ENCODE results near the gene OR10H4. TPM values are rescaled to one million over a fixed set of nuclear protein-coding genes. Genes with fewer than 3 reads are reported as not detected.

The OR10H4 gene
- total RNA-seq, 1 donor from 2014 or later: not detected

DNA sequence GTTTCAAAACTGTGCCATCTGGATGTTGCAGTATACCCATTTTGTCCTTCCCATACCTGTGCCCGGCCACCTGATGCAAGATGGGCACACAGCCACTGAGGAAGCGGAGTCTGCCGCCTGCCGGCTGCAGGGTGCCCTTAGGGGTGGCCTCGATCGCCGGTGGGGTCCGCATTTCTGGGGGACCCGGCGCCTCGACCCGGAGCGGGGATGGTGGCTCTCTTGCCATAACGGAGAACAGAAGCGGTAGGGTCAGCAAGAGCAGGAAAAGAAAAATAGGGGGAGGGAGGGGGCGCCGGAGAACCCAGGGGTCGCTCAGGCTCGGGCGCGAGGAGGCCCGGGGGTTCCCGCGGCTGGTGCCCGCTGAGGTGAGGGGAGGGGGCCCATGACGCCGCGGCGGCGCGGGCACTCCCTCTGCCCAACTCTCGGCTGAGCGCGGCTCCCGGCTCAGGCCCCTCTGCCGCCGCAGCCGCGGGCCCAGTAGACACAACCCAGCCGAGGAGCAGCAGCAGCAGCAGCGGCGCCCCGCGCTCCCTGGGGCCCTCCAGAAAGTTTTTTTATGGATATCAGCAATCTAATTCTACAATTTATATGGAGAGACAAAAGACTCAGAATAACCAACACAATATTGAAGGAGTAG is 37.1 kb upstream of the OR10H4 start:
- no peak for DNase-seq (ENCODE audit: low read depth)
- H3K36me3 ChIP-seq (ENCODE audit: control insufficient read depth, insufficient read depth, low read length): no peaks in the 10 kb centered on the region
- H3K4me3 ChIP-seq (ENCODE audit: low read depth, low read length): peak overlapping the region; percentile 4
- H3K27me3 ChIP-seq (ENCODE audit: control insufficient read depth, insufficient read depth, low read length): no peaks in the 10 kb centered on the region
- FAIRE-seq: no peak
- peak; percentile 21 for TF ChIP-seq CTCF (IDR thresholded peaks at IDR 0.05; ENCODE audit: insufficient read depth, low read length, severe bottlenecking)

DNA sequence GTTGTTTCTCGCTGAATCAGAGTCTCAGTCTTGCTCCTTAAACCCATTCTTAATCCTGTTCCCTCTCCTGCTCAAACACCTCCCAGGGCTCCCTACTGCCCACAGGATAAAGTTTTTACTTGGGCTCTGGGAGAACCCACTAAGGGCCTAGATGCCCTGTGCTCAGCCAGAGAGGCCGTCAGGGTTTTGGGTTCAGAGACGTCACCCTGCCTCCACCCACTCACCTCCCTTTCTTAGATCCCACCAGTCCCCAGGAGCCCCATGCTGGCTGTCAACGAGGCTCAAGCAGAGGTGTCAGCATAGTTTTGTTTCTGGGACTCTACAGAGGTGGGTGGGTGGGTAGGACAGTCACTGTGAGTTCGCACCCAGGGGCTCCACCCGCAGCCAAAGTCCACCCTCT is 35.4 kb upstream of the OR10H4 start:
- FAIRE-seq (no peak), DNase-seq (ENCODE audit: low read depth) (no peak)
- TF ChIP-seq CTCF (IDR thresholded peaks at IDR 0.05; ENCODE audit: insufficient read depth, low read length, severe bottlenecking): no peak
- Histone ChIP-seq H3K4me3 (ENCODE audit: low read depth, low read length) (no peak overlapping the region), H3K36me3 (ENCODE audit: control insufficient read depth, insufficient read depth, low read length) (no peaks in the 10 kb centered on the region), H3K27me3 (ENCODE audit: control insufficient read depth, insufficient read depth, low read length) (no peaks in the 10 kb centered on the region)

DNA sequence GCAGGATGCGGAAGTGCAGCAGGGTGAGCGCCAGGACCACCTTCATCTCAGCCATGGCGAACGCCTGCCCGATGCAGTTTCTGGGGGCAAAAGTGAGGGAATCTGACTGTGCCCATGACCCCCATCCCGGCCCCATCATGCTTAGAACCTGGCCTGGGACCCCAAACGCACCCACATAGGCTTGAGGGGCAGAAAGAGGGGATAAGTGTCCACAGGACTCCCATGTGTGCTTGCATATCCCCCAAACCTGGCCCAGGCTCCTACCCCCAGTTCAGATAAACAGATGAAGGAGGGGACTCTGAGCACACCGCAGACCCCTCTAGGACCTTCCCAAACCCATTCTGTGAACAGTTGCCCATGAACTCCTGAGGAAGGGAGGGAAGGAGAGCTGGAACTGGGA is 35.0 kb upstream of the OR10H4 start:
- no peak for DNase-seq (ENCODE audit: low read depth)
- FAIRE-seq: peak; percentile 40
- Histone ChIP-seq H3K36me3 (ENCODE audit: control insufficient read depth, insufficient read depth, low read length) (no peaks in the 10 kb centered on the region), H3K27me3 (ENCODE audit: control insufficient read depth, insufficient read depth, low read length) (no peaks in the 10 kb centered on the region), H3K4me3 (ENCODE audit: low read depth, low read length) (no peak overlapping the region)
- TF ChIP-seq CTCF (IDR thresholded peaks at IDR 0.05; ENCODE audit: insufficient read depth, low read length, severe bottlenecking): no peak

DNA sequence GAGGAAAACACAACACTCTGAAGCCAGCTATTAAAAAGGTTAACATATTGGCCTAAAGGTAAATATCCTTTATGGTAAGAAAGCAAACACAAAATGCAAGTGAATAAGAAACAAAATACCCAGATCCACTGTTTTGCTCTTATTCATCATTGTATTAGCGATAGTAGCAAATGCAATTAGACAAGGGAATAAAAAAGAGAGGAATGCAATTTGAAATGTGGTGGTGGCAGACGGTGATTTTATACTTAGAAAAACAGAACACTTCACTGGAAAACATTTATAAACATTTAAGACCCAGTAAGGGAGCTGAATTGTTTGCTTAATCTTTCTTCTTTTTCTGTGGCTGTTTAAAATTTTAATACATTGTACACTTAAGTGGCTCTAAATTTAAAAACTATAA is 33.7 kb upstream of the OR10H4 start:
- no peak for DNase-seq (ENCODE audit: low read depth)
- no peak overlapping the region for H3K4me3 ChIP-seq (ENCODE audit: low read depth, low read length)
- TF ChIP-seq CTCF (IDR thresholded peaks at IDR 0.05; ENCODE audit: insufficient read depth, low read length, severe bottlenecking): no peak
- FAIRE-seq: no peak
- H3K36me3 ChIP-seq (ENCODE audit: control insufficient read depth, insufficient read depth, low read length): no peaks in the 10 kb centered on the region
- no peaks in the 10 kb centered on the region for H3K27me3 ChIP-seq (ENCODE audit: control insufficient read depth, insufficient read depth, low read length)

DNA sequence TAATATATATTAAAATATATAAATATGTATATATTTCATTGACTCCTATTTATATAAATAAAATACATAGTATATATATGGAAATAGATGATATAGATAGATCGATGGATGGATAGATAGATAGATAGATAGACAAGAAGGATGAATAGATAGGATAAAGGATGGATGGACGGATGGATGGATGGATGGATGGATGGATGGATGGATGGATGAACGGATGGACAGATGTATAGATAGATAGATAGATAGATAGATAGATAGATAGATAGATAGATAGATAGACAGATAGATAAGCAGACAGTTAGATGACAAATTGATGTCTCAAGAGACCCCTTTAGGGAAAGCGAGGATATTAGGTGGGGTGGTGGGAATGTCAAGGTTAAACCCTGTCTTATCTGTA is 29.6 kb upstream of the OR10H4 start:
- Histone ChIP-seq H3K27me3 (ENCODE audit: control insufficient read depth, insufficient read depth, low read length) (no peaks in the 10 kb centered on the region), H3K4me3 (ENCODE audit: low read depth, low read length) (no peak overlapping the region), H3K36me3 (ENCODE audit: control insufficient read depth, insufficient read depth, low read length) (no peaks in the 10 kb centered on the region)
- DNase-seq (ENCODE audit: low read depth) (no peak), FAIRE-seq (no peak)
- TF ChIP-seq CTCF (IDR thresholded peaks at IDR 0.05; ENCODE audit: insufficient read depth, low read length, severe bottlenecking): no peak

- DNase-seq (ENCODE audit: low read depth) (no peak), FAIRE-seq (no peak)
- Histone ChIP-seq H3K4me3 (ENCODE audit: low read depth, low read length) (no peak overlapping the region), H3K27me3 (ENCODE audit: control insufficient read depth, insufficient read depth, low read length) (no peaks in the 10 kb centered on the region), H3K36me3 (ENCODE audit: control insufficient read depth, insufficient read depth, low read length) (no peaks in the 10 kb centered on the region)
- TF ChIP-seq CTCF (IDR thresholded peaks at IDR 0.05; ENCODE audit: insufficient read depth, low read length, severe bottlenecking): no peak
Measured at GRCh38 chr19:15922021-15922420, 26.8 kb upstream of the OR10H4 start.
